Stimulated activated CD8-positive, alpha-beta memory T cell treated with anti-CD3 and anti-CD28 coated beads, Interleukin-4, amount 100 ng/mL, for 48 hours (primary cell): ENCODE results near the gene POR.

Experiments used
- DNase-seq: peaks from one replicate; pipeline ENCODE4 v3.0.0-alpha.2; 2020

POR gene

DNA sequence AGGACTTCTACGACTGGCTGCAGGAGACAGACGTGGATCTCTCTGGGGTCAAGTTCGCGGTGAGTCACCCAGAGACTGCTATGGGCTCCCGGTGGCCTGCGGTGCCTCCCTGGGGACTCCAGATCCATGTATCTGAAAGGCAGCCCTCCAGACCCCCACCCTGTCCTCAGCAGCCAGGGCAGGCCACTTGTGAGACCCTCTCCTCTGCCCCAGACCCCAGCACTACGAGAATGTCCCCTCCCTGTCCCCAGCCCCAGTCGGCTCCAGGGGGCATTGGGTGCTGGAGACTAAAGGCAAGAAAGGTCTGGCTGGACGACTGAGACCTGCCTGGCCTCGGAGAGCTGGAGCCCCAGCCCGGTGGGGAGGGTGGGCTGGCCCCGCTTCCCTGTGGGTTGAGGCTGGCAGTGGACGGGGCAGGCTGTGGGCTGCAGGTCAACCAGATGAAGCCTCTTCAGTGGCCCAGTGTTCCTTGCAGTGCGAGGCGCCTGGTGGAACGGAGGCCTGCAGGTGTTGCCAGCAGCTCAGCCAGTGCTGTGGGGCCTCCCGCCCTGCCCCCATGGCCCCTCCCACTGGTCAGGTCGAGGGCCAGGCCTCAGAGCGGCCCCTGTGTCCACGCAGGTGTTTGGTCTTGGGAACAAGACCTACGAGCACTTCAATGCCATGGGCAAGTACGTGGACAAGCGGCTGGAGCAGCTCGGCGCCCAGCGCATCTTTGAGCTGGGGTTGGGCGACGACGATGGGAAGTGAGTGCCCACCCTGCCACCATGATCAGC lies 65.7 kb downstream of the POR start:
- DNase-seq: no peak

- no peak for DNase-seq
Observed at GRCh38 chr7:75981203-75981452, 66.2 kb downstream of the POR start.

DNA sequence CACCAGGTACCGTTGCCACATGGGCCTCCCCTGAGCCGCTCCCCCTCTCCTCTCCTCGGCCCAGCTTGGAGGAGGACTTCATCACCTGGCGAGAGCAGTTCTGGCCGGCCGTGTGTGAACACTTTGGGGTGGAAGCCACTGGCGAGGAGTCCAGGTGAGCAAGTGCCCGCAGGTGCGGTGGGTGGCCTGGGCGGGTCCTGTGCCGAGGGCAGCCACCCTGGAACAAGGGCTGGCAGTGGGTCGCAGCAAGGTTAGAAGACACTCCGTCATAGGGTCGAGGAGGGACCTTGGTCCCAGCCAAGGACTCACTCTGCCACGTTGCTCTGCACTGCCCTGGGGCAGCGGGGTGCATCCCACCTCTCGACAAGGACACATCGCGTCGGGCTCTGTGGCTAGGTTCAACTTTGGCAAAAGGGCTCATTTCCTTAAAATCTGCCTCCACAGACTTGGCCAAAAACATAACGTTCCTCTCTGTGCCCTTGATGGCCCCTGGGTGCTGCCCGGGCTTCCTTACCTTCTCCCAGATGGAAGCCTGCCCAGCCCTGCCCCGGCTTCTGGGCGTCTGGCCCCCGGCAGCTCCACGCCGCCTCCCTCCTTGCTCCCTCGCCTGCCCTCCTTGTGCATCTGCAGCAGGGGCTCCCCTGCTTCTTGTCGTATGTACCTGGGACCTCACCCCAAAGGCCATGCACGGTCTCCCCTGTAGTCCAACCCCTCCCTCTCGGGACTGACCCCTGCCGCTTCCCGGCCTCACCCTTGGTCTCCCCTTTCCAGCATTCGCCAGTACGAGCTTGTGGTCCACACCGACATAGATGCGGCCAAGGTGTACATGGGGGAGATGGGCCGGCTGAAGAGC lies 66.7 kb downstream of the POR start:
- DNase-seq: no peak

- DNase-seq: no peak
Observed at GRCh38 chr7:75982306-75983064, 67.5 kb downstream of the POR start.

GRCh38 chr7:75983471-75984129 lies 68.6 kb downstream of the POR start:
- no peak for DNase-seq

GRCh38 chr7:75984130-75985008 lies 69.4 kb downstream of the POR start:
- no peak for DNase-seq

- DNase-seq: no peak
Observed at GRCh38 chr7:75985009-75985517, 70.1 kb downstream of the POR start.

DNA sequence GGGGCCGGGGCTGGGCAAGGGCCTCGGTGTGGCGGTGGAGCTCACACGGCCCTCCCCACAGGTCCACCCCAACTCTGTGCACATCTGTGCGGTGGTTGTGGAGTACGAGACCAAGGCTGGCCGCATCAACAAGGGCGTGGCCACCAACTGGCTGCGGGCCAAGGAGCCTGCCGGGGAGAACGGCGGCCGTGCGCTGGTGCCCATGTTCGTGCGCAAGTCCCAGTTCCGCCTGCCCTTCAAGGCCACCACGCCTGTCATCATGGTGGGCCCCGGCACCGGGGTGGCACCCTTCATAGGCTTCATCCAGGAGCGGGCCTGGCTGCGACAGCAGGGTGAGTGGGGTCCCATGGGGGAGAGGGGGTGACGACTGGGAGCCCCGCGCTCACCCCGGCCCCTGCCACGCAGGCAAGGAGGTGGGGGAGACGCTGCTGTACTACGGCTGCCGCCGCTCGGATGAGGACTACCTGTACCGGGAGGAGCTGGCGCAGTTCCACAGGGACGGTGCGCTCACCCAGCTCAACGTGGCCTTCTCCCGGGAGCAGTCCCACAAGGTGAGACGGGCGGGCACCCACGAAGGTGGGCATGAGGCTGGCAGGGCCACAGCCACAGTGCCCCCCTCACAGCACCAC lies 70.7 kb downstream of the POR start:
- no peak for DNase-seq

GRCh38 chr7:75986147-75986781 lies 71.3 kb downstream of the POR start:
- no peak for DNase-seq

- DNase-seq: no peak
Observed at GRCh38 chr7:75987026-75987804, 72.3 kb downstream of the POR start.

DNA sequence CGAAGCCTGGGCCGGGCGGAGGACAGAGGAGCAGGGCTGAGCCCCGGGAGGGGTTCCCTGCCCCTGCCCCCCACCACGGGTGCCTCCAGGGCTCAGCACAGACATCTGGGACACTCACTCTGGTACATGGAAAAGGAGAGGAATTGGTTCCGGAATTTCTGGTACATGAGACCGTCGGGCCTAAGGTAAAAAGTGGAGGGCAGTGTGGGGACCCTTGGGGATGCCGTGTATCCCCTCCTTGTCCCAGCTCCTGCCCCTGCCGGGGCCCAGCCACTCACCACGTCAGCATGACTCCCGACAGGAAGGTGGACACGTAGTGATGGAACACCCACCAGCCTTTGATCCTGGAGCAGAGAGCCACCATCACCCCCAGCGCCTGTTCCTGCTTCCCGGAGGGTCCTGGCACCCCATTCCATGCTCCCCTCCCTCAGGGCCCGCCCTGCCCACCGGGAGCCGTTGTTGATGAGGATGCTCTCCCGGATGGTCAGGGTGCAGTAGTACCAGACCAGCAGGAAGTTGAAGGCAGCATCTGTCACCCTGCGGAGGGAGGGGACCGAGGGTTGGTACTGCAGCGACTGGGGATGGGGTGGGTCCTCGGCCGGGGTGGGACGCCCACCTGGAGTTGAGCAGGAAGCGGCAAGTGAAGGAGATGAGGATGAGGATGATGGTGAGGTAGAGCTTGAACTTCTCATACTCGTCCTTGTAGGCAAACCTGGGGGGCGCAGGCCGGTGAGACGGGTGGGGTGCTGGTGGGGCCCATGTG lies 73.0 kb downstream of the POR start:
- no peak for DNase-seq

DNA sequence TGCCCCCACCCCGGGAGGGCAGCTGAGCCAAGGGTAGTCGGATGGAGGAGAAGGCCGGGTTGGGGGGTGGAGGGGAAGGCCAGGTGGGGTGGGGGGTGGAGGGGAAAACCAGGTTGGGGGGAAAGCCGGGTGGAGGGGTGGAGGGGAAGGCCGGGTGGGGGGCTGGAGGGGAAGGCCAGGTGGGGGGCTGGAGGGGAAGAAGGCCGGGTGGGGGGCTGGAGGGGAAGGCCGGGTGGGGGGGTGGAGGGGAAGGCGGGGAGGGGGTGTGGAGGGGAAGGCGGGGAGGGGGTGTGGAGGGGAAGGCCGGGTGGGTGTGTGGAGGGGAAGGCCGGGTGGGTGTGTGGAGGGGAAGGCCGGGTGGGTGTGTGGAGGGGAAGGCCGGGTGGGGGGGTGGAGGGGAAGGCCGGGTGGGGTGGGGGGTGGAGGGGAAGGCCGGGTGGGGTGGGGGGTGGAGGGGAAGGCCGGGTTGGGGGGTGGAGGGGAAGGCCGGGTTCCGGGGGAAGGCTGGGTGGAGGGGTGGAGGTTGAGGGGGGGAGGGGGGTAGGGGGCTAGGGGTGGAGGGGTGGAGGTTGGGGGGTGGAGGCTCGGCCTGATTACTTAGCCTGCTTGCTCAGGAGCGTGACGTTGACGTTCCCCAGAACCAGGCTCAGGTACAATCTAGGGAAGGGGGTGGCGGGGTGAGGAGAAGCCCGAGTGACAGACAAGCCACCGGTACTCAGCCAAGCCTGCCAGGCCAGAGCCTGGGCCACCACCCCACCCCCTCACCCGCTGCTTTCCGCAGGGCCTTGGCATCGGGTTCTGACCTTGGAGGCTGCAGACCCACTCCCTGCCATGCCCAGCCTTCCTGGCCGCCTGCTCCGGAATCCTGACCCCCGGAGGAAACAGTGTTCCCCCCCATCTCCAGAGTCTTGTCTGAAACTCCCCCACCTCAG lies 73.9 kb downstream of the POR start:
- DNase-seq: no peak

DNA sequence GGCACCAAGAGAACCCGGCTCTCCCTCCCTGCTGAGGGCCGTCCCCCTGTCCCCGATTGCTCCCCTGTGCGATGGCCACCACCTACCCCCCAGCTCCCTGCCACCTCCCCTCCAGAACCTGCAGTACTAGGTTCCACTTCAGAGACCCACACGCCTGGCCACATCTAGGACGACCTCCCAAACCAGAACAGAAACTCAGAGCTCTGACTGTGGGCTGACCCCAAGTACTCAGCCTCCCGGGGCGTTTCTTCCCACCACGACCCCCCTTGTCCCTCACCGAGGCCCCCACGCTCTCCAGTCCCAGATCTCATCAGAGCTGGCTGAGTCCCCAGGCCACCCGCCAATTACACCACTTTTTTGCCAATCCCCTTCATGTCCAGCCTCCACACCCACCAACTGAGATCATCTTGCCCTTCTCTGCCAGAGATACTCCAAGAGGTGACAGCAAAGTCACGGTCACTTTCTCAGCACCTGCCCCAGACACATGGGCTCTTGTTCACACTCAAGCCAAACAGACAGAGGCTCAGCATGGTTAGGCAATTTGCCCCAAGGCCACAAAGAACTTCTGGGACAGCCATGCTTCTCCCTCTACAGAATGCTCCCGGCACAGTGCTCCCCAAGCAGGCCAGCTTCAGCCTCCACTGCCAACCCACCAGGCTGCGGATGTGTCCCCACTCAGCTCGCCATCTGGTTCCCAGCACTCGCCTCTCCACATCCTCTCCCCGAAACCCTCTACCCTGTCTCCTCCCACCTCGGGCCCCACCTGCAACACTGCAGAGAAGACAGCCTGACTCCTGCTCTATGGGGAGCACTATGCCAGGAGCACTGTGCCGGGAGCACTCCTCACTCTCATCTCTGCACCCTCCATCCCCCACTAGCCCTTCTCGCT lies 74.8 kb downstream of the POR start:
- DNase-seq: no peak

- no peak for DNase-seq
Observed at GRCh38 chr7:75991531-75992082, 76.7 kb downstream of the POR start.

GRCh38 chr7:75992083-75992755 lies 77.3 kb downstream of the POR start:
- DNase-seq: no peak
